Upper lobe of right lung (tissue), 1 donor: ENCODE measurements around the gene RBM10. TPM values are rescaled to one million over a fixed set of nuclear protein-coding genes. Genes with fewer than 3 reads are reported as not detected.
A peak's percentile ranks its signal among the peaks of the same experiment; 100 is the strongest.

ENCODE experiments used
- ATAC-seq: fragments of 200-7000 bp; cut with Tn5 transposase; one replicate; pipeline ENCODE4 v1.9.1; 2020; ENCODE audit warnings: mild to moderate bottlenecking, moderate library complexity
- DNase-seq: peaks from one replicate; pipeline ENCODE4 v3.0.0-alpha.2; 2020
- H3K27ac ChIP-seq: fragments of 200-600 bp; one replicate; pipeline ENCODE4 v1.8.0; 2022
- H3K27me3 ChIP-seq: fragments of 200-600 bp; one replicate; pipeline ENCODE4 v1.8.0; 2022; ENCODE audit warnings: mild to moderate bottlenecking
- H3K36me3 ChIP-seq: fragments of 200-600 bp; one replicate; pipeline ENCODE4 v1.8.0; 2022
- H3K4me1 ChIP-seq: fragments of 200-600 bp; one replicate; pipeline ENCODE4 v1.8.0; 2022
- H3K4me3 ChIP-seq: fragments of 200-600 bp; one replicate; pipeline ENCODE4 v1.8.0; 2022; ENCODE audit warnings: mild to moderate bottlenecking
- H3K9me3 ChIP-seq: fragments of 200-600 bp; one replicate; pipeline ENCODE4 v1.8.0; 2022
- CTCF ChIP-seq: fragments of 200-600 bp; IDR thresholded peaks from one replicate; pipeline ENCODE4 v1.8.0; 2022; ENCODE audit warnings: antibody characterized with exemption
- intact Hi-C: fragments of 100-400 bp; cut with DNase I; formaldehyde crosslinking; loops from one replicate; pipeline ENCODE4 v1.11.0; 2022
- total RNA-seq: library from RNA; stranded (reverse); fragmentation: NEBNext Ultra II Directional; extraction: Animal tissue kit (Norgen Biotek cat#: 25700); gene quantifications from one replicate; pipeline ENCODE4 v1.2.1, GENCODE V29; 2021
- donor health status: DM: no; HTN: yes; CAD: no; lungs with severe emphysema.

Gene RBM10
- total RNA-seq, 1 donor from 2014 or later, result 31.9 TPM

GRCh38 chrX:47189906-47190305 is 44.9 kb downstream of the RBM10 start:
- TF ChIP-seq CTCF, result no peak
- H3K36me3 ChIP-seq, result no peaks in the 10 kb centered on the region
- no peaks in the 10 kb centered on the region for H3K9me3 ChIP-seq
- H3K27ac ChIP-seq, result no peak overlapping the region
- no peaks in the 10 kb centered on the region for H3K27me3 ChIP-seq
- H3K4me3 ChIP-seq, result no peak overlapping the region
- no peaks in the 10 kb centered on the region for H3K4me1 ChIP-seq
- intact Hi-C loops, result loop anchor here (10.0 kb wide), 2 partner anchors 195 to 335 kb away; no protein-coding TSS in a partner anchor
- ATAC-seq, result no peak
- no peak for DNase-seq

GRCh38 chrX:47190445-47191269 is 45.6 kb downstream of the RBM10 start:
- no peak for TF ChIP-seq CTCF
- Histone ChIP-seq H3K27ac (no peak overlapping the region), H3K36me3 (no peaks in the 10 kb centered on the region), H3K4me1 (peaks cover 6% of the 10 kb centered on the region), H3K9me3 (no peaks in the 10 kb centered on the region), H3K4me3 (peak overlapping the region; percentile 65), H3K27me3 (no peaks in the 10 kb centered on the region)
- ATAC-seq (peak; percentile 94), DNase-seq (peak; percentile 91)
- intact Hi-C loops, result loop anchor here (10.0 kb wide), 2 partner anchors 194 to 334 kb away; no protein-coding TSS in a partner anchor

- intact Hi-C loops, result loop anchor here (10.0 kb wide), 2 partner anchors 193 to 333 kb away; no protein-coding TSS in a partner anchor
- Histone ChIP-seq H3K36me3 (no peaks in the 10 kb centered on the region), H3K4me3 (peak overlapping the region; percentile 65), H3K27ac (no peak overlapping the region), H3K4me1 (peaks cover 11% of the 10 kb centered on the region), H3K9me3 (no peaks in the 10 kb centered on the region), H3K27me3 (no peaks in the 10 kb centered on the region)
- DNase-seq, result no peak
- no peak for TF ChIP-seq CTCF
- no peak for ATAC-seq
Measured at GRCh38 chrX:47191331-47191730, 46.3 kb downstream of the RBM10 start.

GRCh38 chrX:47191806-47192401 is 46.9 kb downstream of the RBM10 start:
- no peak for DNase-seq
- Histone ChIP-seq H3K4me3 (peak overlapping the region; percentile 65), H3K9me3 (no peaks in the 10 kb centered on the region), H3K27ac (no peak overlapping the region), H3K4me1 (peaks cover 13% of the 10 kb centered on the region), H3K27me3 (no peaks in the 10 kb centered on the region), H3K36me3 (no peaks in the 10 kb centered on the region)
- TF ChIP-seq CTCF, result no peak
- intact Hi-C loops, result loop anchor here (10.0 kb wide), 2 partner anchors 193 to 333 kb away; no protein-coding TSS in a partner anchor
- no peak for ATAC-seq

GRCh38 chrX:47193475-47194193 is 48.6 kb downstream of the RBM10 start, which contains the start of gene UBA1:
Gene UBA1 (plus strand): TSS chrX:47193829. CDS start chrX:47198803, 4,974 bp downstream.
- intact Hi-C loops, result loop anchor here (10.0 kb wide), 2 partner anchors 191 to 331 kb away; no protein-coding TSS in a partner anchor
- peaks cover 20% of the 10 kb centered on the region for H3K4me1 ChIP-seq
- peak; percentile 68 for TF ChIP-seq CTCF
- peaks cover 1% of the 10 kb centered on the region for H3K36me3 ChIP-seq
- DNase-seq, result peak; percentile 94
- no peaks in the 10 kb centered on the region for H3K27me3 ChIP-seq
- peak within 1 kb of the TSS; percentile 94 for H3K27ac ChIP-seq
- peak within 1 kb of the TSS; percentile 68 for H3K4me3 ChIP-seq
- H3K9me3 ChIP-seq, result no peaks in the 10 kb centered on the region
- peak; percentile 93 for ATAC-seq
